GM21447 (cell line): Measurements from ENCODE around the gene RPL35A.

Experiments
- ATAC-seq: cut with Tn5 transposase; IDR thresholded peaks from one replicate; pipeline ENCODE4 v1.9.1; 2021; ENCODE audit not compliant: unreplicated experiment

RPL35A gene

DNA sequence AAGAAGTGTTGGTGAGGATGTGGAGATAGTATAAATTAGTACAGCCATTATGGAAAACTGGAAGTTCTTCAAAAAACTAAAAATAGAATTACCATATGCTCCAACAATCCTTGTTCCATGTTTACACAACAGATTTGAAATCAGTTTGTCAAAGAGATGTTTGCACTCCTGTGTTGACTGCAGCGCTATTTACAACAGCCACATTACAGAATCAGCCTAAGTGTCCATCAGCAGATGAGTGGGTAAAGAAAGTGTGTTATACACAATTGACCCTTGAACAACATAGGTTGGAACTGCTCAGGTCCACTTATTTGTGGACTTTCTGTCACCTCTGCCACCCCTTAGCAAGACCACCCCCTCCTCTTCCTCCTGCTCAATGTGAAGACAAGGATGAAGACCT lies 44.7 kb downstream of the RPL35A start:
- no peak for ATAC-seq

DNA sequence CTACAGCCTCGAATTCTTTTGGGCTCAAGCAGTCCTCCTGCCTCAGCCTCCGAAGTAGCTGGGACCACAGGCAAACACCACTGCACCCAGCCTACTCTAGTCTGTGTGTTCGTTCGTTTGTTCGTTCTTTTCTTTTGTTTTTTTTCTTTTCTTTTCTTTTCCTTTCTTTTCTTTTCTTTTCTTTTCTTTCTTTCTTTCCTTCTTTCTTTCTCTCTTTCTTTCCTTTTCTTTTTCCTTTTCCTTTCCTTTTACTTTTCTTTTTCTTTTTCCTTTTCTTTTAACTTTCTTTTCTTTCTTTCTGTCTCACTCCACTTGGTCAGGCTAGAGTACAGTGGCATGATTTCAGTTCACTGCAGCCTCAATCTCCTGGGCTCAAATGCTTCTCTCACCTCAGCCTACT lies 46.9 kb downstream of the RPL35A start:
- ATAC-seq, result no peak

DNA sequence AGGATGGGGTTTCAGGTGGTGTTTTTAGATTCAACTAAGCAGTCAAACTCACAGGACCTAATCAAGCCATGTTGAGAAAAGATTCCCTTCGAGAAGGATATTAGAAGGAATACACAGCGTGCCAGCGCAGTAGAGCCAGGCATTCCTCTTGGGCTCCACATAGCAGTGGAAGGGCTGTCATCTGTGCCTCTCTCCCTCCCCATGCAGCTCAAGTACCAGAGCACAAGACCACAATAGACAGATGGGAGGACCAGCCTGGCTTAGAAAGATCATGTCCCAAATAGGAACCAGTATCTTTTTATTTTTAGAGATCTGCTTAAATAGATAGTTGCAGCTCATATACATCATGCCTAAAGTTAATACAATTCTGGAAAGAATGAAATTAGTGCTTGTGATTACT lies 47.9 kb downstream of the RPL35A start:
- ATAC-seq, result no peak
